Activated CD8-positive, alpha-beta T cell treated with anti-CD3 and anti-CD28 coated beads for 36 hours (primary cell): ENCODE data around the gene EMC8. TPM values are rescaled to one million over a fixed set of nuclear protein-coding genes. Genes with fewer than 3 reads are reported as not detected.
A peak's percentile ranks its signal among the peaks of the same experiment; 100 is the strongest.

Source experiments
- ATAC-seq: fragments of 200-7000 bp; cut with Tn5 transposase; one replicate; pipeline ENCODE4 v1.10.0; 2021; ENCODE audit warnings: mild to moderate bottlenecking, moderate library complexity
- CTCF ChIA-PET: fragments of 350-600 bp; sonication (Branson Sonifier 250); formaldehyde crosslinking; loops from one replicate; lab custom pipeline; 2021; ENCODE audit warnings: antibody characterized with exemption; lab: Charles Lee
- POLR2A ChIA-PET: fragments of 350-600 bp; sonication (Branson Sonifier 250); formaldehyde crosslinking; loops from one replicate; lab custom pipeline; 2021; ENCODE audit warnings: antibody characterized with exemption; lab: Charles Lee
- DNase-seq: peaks from one replicate; pipeline ENCODE4 v3.0.0-alpha.2; 2020
- H3K27ac Mint-ChIP-seq: one replicate; pipeline ENCODE4 v1.8.0; 2021; ENCODE audit warnings: mild to moderate bottlenecking, mixed read lengths
- H3K27me3 Mint-ChIP-seq: one replicate; pipeline ENCODE4 v1.8.0; 2021; ENCODE audit warnings: mixed read lengths
- H3K36me3 Mint-ChIP-seq: one replicate; pipeline ENCODE4 v1.8.0; 2021; ENCODE audit warnings: low read depth, mixed read lengths
- H3K4me1 Mint-ChIP-seq: one replicate; pipeline ENCODE4 v1.8.0; 2021; ENCODE audit warnings: low read depth, mixed read lengths
- H3K4me3 Mint-ChIP-seq: one replicate; pipeline ENCODE4 v1.8.0; 2021; ENCODE audit warnings: mild to moderate bottlenecking, moderate library complexity, mixed read lengths
- H3K9me3 Mint-ChIP-seq: one replicate; pipeline ENCODE4 v1.8.0; 2021; ENCODE audit warnings: mixed read lengths
- CTCF ChIP-seq: fragments of 200-600 bp; IDR thresholded peaks from one replicate; pipeline ENCODE4 v1.8.0; 2022; ENCODE audit warnings: antibody characterized with exemption, mild to moderate bottlenecking
- intact Hi-C: fragments of 100-400 bp; cut with micrococcal nuclease; formaldehyde crosslinking; loops from one replicate; pipeline ENCODE4 v1.10.0; 2022
- total RNA-seq, 2 experiments: library from RNA; stranded (reverse); gene quantifications; one replicate each; pipeline ENCODE4 v1.2.3, GENCODE V29; 2021

Gene EMC8
- 10 to 100 TPM; 32.4 to 38.6 TPM for total RNA-seq

GRCh38 chr16:85799497-85800320 lies at the start of gene EMC8, which contains the start of gene COX4I1:
Gene EMC8, minus strand, starts transcription at chr16:85799544. Its CDS starts 249 bp downstream, at chr16:85799295.
Gene COX4I1, plus strand, starts transcription at chr16:85799695. Its CDS starts 1,511 bp downstream, at chr16:85801206.
- ATAC-seq (peak; percentile 93), DNase-seq (peak; percentile 96)
- intact Hi-C loops = no loop called here
- Mint-ChIP-seq H3K4me1 (peaks cover 65% of the 10 kb centered on the region), H3K4me3 (peak within 1 kb of the TSS; percentile 89), H3K9me3 (no peaks in the 10 kb centered on the region), H3K36me3 (peaks cover 59% of the 10 kb centered on the region), H3K27ac (peak within 1 kb of the TSS; percentile 90), H3K27me3 (no peaks in the 10 kb centered on the region)
- POLR2A ChIA-PET = interaction anchor here (1.3 to 2.9 kb wide), 5 partner anchors 11 to 182 kb away, joined by 3 to 7 read pairs (median 6); partner anchors contain the start of gene IRF8
- TF ChIP-seq CTCF = no peak
- CTCF ChIA-PET = interaction anchor here (1.7 to 4.4 kb wide), 3 partner anchors 21 to 82 kb away, joined by 4 to 41 read pairs (median 12); no protein-coding TSS in a partner anchor

- intact Hi-C loops = no loop called here
- Mint-ChIP-seq H3K4me3 (no peak overlapping the region), H3K27me3 (peaks cover 10% of the 10 kb centered on the region), H3K36me3 (no peaks in the 10 kb centered on the region), H3K4me1 (peaks cover 6% of the 10 kb centered on the region), H3K27ac (no peak overlapping the region), H3K9me3 (no peaks in the 10 kb centered on the region)
- no peak for TF ChIP-seq CTCF
- CTCF ChIA-PET = interaction anchor here (0.9 to 1.8 kb wide), 4 partner anchors 12 to 30 kb away, joined by 3 to 5 read pairs (median 4); no protein-coding TSS in a partner anchor
- DNase-seq (no peak), ATAC-seq (no peak)
- POLR2A ChIA-PET = interaction anchor here (1.4 kb wide), 1 partner anchor 54 kb away, joined by 3 read pairs; no protein-coding TSS in a partner anchor
These were observed 49.6 kb upstream of the EMC8 start for GRCh38 chr16:85848986-85849385.

- ATAC-seq = no peak
- Mint-ChIP-seq H3K4me3 (no peak overlapping the region), H3K27ac (no peak overlapping the region), H3K36me3 (no peaks in the 10 kb centered on the region), H3K4me1 (peaks cover 6% of the 10 kb centered on the region), H3K27me3 (peaks cover 10% of the 10 kb centered on the region), H3K9me3 (no peaks in the 10 kb centered on the region)
- DNase-seq = no peak
- ChIA-PET CTCF (interaction anchor here (1.6 to 1.8 kb wide), 2 partner anchors 11 to 27 kb away, joined by 3 to 4 read pairs; no protein-coding TSS in a partner anchor), POLR2A (interaction anchor here (0.8 to 1.4 kb wide), 2 partner anchors 55 to 139 kb away, joined by 3 read pairs; no protein-coding TSS in a partner anchor)
- no peak for TF ChIP-seq CTCF
- intact Hi-C loops = no loop called here
These were observed 48.6 kb upstream of the EMC8 start for GRCh38 chr16:85847681-85848601.

- Mint-ChIP-seq H3K4me1 (peaks cover 6% of the 10 kb centered on the region), H3K27me3 (peaks cover 10% of the 10 kb centered on the region), H3K4me3 (no peak overlapping the region), H3K36me3 (no peaks in the 10 kb centered on the region), H3K9me3 (no peaks in the 10 kb centered on the region), H3K27ac (no peak overlapping the region)
- ATAC-seq (no peak), DNase-seq (no peak)
- CTCF ChIA-PET = interaction anchor here (1.4 kb wide), 1 partner anchor 48 kb away, joined by 3 read pairs; no protein-coding TSS in a partner anchor
- no peak for TF ChIP-seq CTCF
- intact Hi-C loops = no loop called here
- POLR2A ChIA-PET = interaction anchor here (0.8 kb wide), 1 partner anchor 140 kb away, joined by 3 read pairs; no protein-coding TSS in a partner anchor
These were observed 47.7 kb upstream of the EMC8 start for GRCh38 chr16:85847036-85847435.
